T47D (cell line): ENCODE measurements around the gene UBXN7.
"Not testable (repeated sequence)": the region's sequence is repeated elsewhere in the genome, so short reads cannot be mapped to it uniquely, and the experiment has no call there.

Experiments used
- DNase-seq, 2 experiments: peaks; one replicate each; pipeline versions ENCODE4 v3.0.0 to v3.0.0-alpha.2; 2011 to 2012; ENCODE audit warnings: low read depth in 1 of 2, low spot score in 1 of 2
- JUND ChIP-seq: IDR thresholded peaks from 2 replicates; pipeline ENCODE4 v1.6.1; 2012; ENCODE audit warnings: low read depth
- in situ Hi-C: cut with HindIII; loops from 2 replicates; pipeline ENCODE4 v1.10.0; 2016; ENCODE audit warnings: low sequenced_read_pairs, low pct_unique_long_range_greater_than_20kb

UBXN7 gene

GRCh38 chr3:196440696-196441095 lies 8.5 kb upstream of the UBXN7 start:
- TF ChIP-seq JUND: no peak
- in situ Hi-C loops: no loop called here
- DNase-seq: no peak

GRCh38 chr3:196440041-196440537 lies 7.9 kb upstream of the UBXN7 start:
- no peak for TF ChIP-seq JUND
- DNase-seq: no peak
- in situ Hi-C loops: no loop called here

GRCh38 chr3:196431181-196432136 lies 768 bp downstream of the UBXN7 start:
- DNase-seq: peak; percentile 65 to 73
- in situ Hi-C loops: no loop called here
- TF ChIP-seq JUND: no peak

GRCh38 chr3:196428041-196428440 lies 4.2 kb downstream of the UBXN7 start:
- no peak for TF ChIP-seq JUND

GRCh38 chr3:196424421-196424820 lies 7.8 kb downstream of the UBXN7 start:
- in situ Hi-C loops, DNase-seq: not testable (repeated sequence)

More at GRCh38 chr3:196428041-196428440, 4.2 kb downstream of the UBXN7 start:
- in situ Hi-C loops: no loop called here
- no peak for DNase-seq

- in situ Hi-C loops: no loop called here
- no peak for TF ChIP-seq JUND
- DNase-seq: peak in 1 of 2 experiments; percentile 35
Measured at GRCh38 chr3:196423044-196423781, 9.0 kb downstream of the UBXN7 start.

- in situ Hi-C loops, DNase-seq: not testable (repeated sequence)
Measured at GRCh38 chr3:196421668-196422067, 10.6 kb downstream of the UBXN7 start.

- DNase-seq: no peak
- no peak for TF ChIP-seq JUND
- in situ Hi-C loops: no loop called here
Measured at GRCh38 chr3:196419386-196419785, 12.8 kb downstream of the UBXN7 start.

GRCh38 chr3:196418601-196419000 lies 13.6 kb downstream of the UBXN7 start:
- TF ChIP-seq JUND: no peak
- in situ Hi-C loops: no loop called here
- DNase-seq: no peak

GRCh38 chr3:196414469-196414868 lies 17.8 kb downstream of the UBXN7 start:
- no peak for TF ChIP-seq JUND
- in situ Hi-C loops: no loop called here
- no peak for DNase-seq

- DNase-seq: no peak
- in situ Hi-C loops: no loop called here
- TF ChIP-seq JUND: no peak
Measured at GRCh38 chr3:196412704-196413103, 19.5 kb downstream of the UBXN7 start.

GRCh38 chr3:196409409-196409808 lies 22.8 kb downstream of the UBXN7 start:
- no peak for TF ChIP-seq JUND
- in situ Hi-C loops: no loop called here
- no peak for DNase-seq

- in situ Hi-C loops: no loop called here
- TF ChIP-seq JUND: no peak
- DNase-seq: no peak
Measured at GRCh38 chr3:196408565-196409300, 23.5 kb downstream of the UBXN7 start.
